CD4-positive, alpha-beta T cell treated with Interleukin-15 for 4 hours (primary cell): ENCODE measurements around the gene AMPD1.

Experiments used
- DNase-seq: peaks from one replicate; pipeline ENCODE4 v3.0.0-alpha.2; 2020; ENCODE audit warnings: low spot score

AMPD1 gene

DNA sequence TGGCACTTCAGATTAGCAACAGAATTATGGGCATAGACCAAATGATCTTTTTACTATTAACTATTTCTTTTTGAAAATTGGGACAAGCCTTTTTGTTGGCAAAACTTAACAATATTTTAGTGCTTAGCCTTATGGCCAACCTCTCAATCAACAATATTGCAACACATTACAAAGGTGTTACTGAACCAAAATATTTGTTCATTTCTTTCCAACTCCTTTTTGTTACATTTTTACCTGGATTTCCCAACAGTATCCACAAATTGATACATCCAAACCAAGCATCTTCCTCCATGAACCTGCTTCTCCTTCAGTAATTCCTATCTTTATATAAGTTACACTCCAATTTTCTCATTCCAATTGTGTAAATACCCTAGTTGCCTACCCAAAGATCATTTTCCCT lies 1.5 kb upstream of the AMPD1 start:
- no peak for DNase-seq

DNA sequence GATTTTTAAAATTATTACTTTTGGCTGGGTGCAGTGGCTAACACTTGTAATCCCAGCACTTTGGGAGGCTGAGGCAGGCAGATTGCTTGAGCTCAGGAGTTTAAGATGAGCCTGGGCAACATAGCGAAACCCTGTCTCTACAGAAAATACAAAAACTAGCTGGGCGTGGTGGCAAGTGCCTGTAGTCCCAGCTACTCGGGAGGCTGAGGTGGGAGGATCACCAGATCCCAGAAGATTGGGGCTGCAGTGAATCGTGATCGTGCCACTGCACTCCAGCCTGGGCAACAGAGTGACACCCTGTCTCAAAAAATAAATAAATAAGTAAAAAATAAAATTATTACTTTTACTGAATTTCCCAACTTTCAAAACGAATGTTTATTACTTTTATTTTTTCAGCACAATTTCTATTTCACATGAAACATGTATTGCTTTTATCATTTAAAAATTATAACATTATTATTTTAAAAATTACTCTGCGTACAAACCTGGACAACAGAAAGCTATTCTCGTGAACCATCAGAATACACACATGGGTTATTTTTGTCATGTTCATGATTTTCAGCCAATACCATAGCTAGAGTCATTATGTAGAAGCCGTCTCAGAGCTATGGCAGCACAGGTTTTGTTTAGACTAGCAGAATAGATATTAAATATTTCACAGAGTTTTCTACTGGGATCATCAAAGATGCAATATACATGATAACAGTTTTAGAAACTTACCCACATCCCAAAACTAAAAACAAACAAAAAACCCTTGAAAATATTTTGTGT lies 621 bp downstream of the AMPD1 start:
- DNase-seq, result no peak

DNA sequence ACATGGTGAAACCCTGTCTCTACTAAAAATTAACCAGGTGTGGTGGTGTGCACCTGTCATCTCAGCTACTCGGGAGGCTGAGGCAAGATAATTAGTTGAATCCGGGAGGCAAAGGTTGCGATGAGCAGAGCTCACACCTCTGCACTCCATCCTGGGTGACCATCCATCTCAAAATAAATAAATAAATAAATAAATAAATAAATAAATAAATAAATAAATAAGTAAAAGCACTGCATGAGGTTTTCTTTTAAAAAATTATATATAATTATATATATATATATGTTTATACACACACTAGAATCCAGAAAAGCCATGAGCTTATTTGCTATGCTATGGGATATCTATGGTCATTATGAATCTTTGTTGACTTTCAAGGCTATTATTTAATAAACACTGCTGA lies 2.4 kb downstream of the AMPD1 start:
- DNase-seq, result no peak

- no peak for DNase-seq
Measured at GRCh38 chr1:114691061-114691460, 4.3 kb downstream of the AMPD1 start.

GRCh38 chr1:114690148-114690547 lies 5.2 kb downstream of the AMPD1 start:
- DNase-seq, result no peak

DNA sequence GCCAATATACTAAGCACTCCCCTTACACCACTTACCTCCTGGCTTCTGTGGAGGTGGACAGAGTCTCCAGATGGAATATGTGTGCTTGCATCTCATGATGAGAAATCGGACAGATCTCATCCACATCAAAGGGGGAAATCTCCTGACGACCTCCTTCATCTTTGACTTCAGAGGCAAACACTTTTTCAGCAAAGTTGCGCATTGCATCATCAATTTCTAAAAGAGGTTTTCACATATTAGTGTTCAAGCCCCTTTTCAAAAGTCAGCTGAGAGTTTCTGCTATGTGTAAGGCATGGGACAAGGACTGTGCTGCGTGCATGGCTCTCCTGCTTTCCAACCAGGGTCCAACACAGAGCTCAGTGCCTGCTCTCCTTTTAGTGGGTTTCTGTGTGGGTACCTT lies 6.8 kb downstream of the AMPD1 start:
- DNase-seq, result no peak

DNA sequence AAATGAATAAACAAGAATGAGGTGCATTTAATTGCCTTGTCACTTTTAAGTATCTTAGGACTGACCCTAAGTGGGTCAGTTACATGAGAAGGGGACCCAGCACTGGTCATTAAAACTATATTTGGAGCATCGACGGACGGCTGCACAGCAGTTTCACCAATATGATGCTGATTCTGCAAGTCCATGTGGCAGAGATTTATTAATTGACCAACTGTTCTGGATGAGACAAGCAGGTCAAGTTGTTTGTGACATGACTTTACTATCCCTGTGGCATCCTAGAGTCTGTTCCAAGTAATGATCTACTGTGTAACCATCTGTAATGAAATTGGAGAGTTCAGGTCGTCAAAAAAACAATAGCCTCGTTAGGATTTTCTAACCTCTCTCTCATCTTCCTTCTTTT lies 9.5 kb downstream of the AMPD1 start:
- no peak for DNase-seq

DNA sequence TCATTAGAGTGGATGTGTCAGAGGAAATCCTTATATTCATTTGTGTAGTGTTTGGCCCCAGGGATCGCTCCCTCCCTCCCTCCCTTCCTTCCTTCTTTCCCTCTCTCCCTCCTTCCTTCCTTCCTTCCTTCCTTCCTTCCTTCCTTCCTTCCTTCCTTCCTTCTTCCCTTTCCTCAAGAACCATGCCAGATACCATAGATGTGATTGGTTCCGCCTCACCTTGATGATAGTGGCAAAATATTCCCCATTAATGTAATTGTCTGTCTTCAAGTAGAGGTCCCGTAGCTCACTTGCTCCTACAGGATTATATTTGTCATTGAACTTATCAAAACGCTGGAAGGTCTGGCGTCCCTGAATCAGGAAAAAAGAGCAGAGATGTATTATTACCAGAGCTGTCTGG lies 17.7 kb downstream of the AMPD1 start:
- no peak for DNase-seq

- DNase-seq, result no peak
Measured at GRCh38 chr1:114676115-114676514, 19.2 kb downstream of the AMPD1 start.

- no peak for DNase-seq
Measured at GRCh38 chr1:114671939-114672275, 23.4 kb downstream of the AMPD1 start.

- DNase-seq, result peak; percentile 12
Measured at GRCh38 chr1:114671011-114671938, 24.1 kb downstream of the AMPD1 start.

GRCh38 chr1:114670083-114671010 lies 25.0 kb downstream of the AMPD1 start:
- DNase-seq, result peak; percentile 84

DNA sequence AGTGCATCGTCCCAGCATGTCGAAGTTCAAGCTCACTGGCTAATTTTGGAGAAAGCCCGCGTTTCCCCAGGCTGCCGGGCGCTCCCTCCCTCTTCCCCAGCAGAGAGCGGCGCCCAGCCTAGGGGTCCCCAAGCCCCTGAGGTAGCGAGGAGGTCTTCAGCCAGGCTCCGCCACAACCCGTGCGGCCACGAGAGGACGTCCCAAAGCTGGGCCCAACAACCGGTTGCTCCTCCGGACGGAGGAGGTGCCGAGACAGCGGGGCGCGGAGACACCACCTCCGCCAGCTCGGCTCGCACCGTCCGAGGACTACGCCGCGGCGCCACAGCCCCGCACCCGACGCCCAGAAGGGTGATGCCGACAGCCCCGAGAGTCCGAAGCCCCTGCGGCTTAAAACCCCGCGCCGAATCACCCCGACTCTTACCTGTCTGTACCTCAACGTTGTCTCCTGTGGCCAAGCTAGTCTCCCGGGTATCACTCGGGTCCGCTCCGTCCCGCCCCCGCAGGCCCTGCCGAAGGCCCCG lies 25.7 kb downstream of the AMPD1 start, which contains the start of gene DENND2C:
Gene DENND2C (minus strand): TSS at position 488 of the 521 bp plus-strand sequence. CDS start 44,065 bp downstream, outside the sequence.
- DNase-seq, result no peak

DNA sequence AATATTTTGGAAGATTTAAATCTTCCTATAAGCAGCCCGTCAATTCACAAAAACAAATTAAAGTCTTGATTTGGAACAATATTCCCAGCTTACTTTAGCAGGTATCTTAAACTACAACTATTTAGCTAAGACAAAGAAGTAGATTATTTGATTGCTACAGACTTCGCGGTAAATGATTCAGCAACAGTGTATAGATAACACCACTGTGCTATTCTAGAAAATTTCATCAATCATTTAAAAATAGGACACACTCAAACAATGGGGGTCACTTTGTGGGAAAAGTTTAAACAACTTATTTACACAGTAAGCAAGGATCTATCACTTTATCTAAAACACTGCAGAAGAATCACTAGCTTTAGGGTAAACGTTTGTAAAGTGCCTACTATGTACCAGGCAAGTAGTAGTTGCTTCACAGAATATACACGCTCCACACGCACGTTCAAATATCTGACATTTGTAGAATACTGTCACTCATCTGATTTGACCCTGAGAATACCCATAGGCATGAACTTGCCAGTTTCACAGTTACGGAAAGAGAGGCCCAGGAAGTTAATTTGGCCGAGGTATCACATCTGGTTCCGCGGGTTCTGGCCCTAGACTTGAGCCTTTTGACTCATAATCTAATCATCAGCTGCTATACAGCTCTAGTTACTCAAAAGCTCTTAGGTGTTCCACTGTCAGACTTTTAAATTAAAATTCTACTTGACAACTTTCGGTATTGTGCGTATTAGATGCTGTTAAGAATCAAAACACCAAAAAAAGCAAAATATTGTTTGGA lies 26.4 kb downstream of the AMPD1 start:
- DNase-seq, result no peak

GRCh38 chr1:114668373-114668772 lies 27.0 kb downstream of the AMPD1 start:
- no peak for DNase-seq

- DNase-seq, result no peak
Measured at GRCh38 chr1:114666954-114667353, 28.4 kb downstream of the AMPD1 start.

DNA sequence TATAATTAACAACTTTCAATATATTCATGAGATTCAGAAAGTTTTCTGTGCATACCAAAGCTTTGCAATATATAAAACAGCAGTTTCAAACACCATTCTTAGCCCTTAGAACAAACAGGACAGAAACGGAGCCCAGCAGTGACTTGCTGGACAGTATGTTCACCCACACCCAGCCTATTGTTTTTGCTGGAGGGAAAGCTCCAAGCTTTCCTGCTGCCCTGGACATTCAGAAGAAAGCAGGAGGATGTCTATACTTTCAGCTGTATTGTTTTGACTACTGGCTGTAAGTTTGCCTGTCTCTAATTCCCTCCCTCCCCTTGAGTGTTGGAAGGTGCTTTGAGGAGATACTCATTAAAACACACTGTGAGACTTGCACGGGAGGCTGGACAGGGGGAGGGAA lies 35.1 kb downstream of the AMPD1 start:
- DNase-seq, result no peak

GRCh38 chr1:114651893-114652292 lies 43.5 kb downstream of the AMPD1 start:
- no peak for DNase-seq

- no peak for DNase-seq
Measured at GRCh38 chr1:114648503-114648902, 46.8 kb downstream of the AMPD1 start.

GRCh38 chr1:114641377-114641776 lies 54.0 kb downstream of the AMPD1 start:
- DNase-seq, result no peak

GRCh38 chr1:114638910-114639309 lies 56.4 kb downstream of the AMPD1 start:
- DNase-seq, result no peak
